ENCODE results near the gene CALHM4. TPM values are rescaled to one million over a fixed set of nuclear protein-coding genes. Genes with fewer than 3 reads are reported as not detected.

Gene CALHM4
- total RNA-seq, 1 donor from 2014 or later: not detected

- no peak for TF ChIP-seq CTCF (IDR thresholded peaks at IDR 0.05)
- Histone ChIP-seq H3K4me3 (no peak overlapping the region), H3K27ac (no peak overlapping the region), H3K36me3 (peaks cover 0 to under 1% of the 10 kb centered on the region in 2 donors), H3K9me3 (no peaks in the 10 kb centered on the region), H3K4me1 (peaks cover 0 to 14% of the 10 kb centered on the region in 2 donors), H3K27me3 (no peaks in the 10 kb centered on the region)
- DNase-seq (ENCODE audit: low spot score in 2 of 2): no peak
- intact Hi-C loops (cut with DNase I): no loop called here
Measured at GRCh38 chr6:116568821-116569755, 15.5 kb downstream of the CALHM4 start.

GRCh38 chr6:116570856-116571682 is 17.5 kb downstream of the CALHM4 start, which contains the start of gene RWDD1:
RWDD1 (plus strand) TSS chr6:116571504; CDS start chr6:116571583, 79 bp downstream.
- Histone ChIP-seq H3K36me3 (peaks cover 0 to 15% of the 10 kb centered on the region in 2 donors), H3K9me3 (no peaks in the 10 kb centered on the region), H3K27ac (peak within 1 kb of the TSS; percentile 89 to 92), H3K4me3 (peak within 1 kb of the TSS; percentile 68 to 74), H3K27me3 (no peaks in the 10 kb centered on the region), H3K4me1 (peaks cover 0 to 14% of the 10 kb centered on the region in 2 donors)
- intact Hi-C loops (cut with DNase I): loop anchor here (1.0 to 5.0 kb wide), 4 partner anchors 46 to 292 kb away; partner anchors contain the start of genes CALHM5, RSPH4A, TSPYL1 and ZUP1
- peak; percentile 96 to 99 for DNase-seq (ENCODE audit: low spot score in 2 of 2)
- TF ChIP-seq CTCF (IDR thresholded peaks at IDR 0.05): peak in 2 of 3 experiments; percentile 13

- TF ChIP-seq CTCF (IDR thresholded peaks at IDR 0.05): no peak
- H3K27me3 ChIP-seq: no peaks in the 10 kb centered on the region
- H3K27ac ChIP-seq: peak overlapping the region; percentile 89 to 92
- peak overlapping the region; percentile 68 to 74 for H3K4me3 ChIP-seq
- peaks cover 0 to 20% of the 10 kb centered on the region in 2 donors for H3K36me3 ChIP-seq
- intact Hi-C loops (cut with DNase I): loop anchor here (1.0 to 5.0 kb wide), 4 partner anchors 45 to 293 kb away; partner anchors contain the start of genes CALHM5, RSPH4A, TSPYL1 and ZUP1
- H3K9me3 ChIP-seq: no peaks in the 10 kb centered on the region
- H3K4me1 ChIP-seq: peaks cover 0 to 14% of the 10 kb centered on the region in 2 donors
- no peak for DNase-seq (ENCODE audit: low spot score in 2 of 2)
Measured at GRCh38 chr6:116571683-116572000, 18.1 kb downstream of the CALHM4 start.

- no peak for DNase-seq (ENCODE audit: low spot score in 2 of 2)
- H3K27me3 ChIP-seq: no peaks in the 10 kb centered on the region
- peak overlapping the region; percentile 89 to 92 for H3K27ac ChIP-seq
- H3K4me3 ChIP-seq: peak overlapping the region; percentile 68 to 74
- H3K4me1 ChIP-seq: peaks cover 0 to 14% of the 10 kb centered on the region in 2 donors
- intact Hi-C loops (cut with DNase I): loop anchor here (5.0 kb wide), 1 partner anchor 95 kb away; the partner anchor contains the start of gene ZUP1
- no peaks in the 10 kb centered on the region for H3K9me3 ChIP-seq
- peaks cover 0 to 22% of the 10 kb centered on the region in 2 donors for H3K36me3 ChIP-seq
- no peak for TF ChIP-seq CTCF (IDR thresholded peaks at IDR 0.05)
Measured at GRCh38 chr6:116572162-116572561, 18.6 kb downstream of the CALHM4 start.

- TF ChIP-seq CTCF (IDR thresholded peaks at IDR 0.05): no peak
- no peaks in the 10 kb centered on the region for H3K9me3 ChIP-seq
- no peak for DNase-seq (ENCODE audit: low spot score in 2 of 2)
- H3K4me1 ChIP-seq: peaks cover 0 to 12% of the 10 kb centered on the region in 2 donors
- intact Hi-C loops (cut with DNase I): no loop called here
- H3K4me3 ChIP-seq: no peak overlapping the region
- no peaks in the 10 kb centered on the region for H3K27me3 ChIP-seq
- peaks cover 0 to 29% of the 10 kb centered on the region in 2 donors for H3K36me3 ChIP-seq
- no peak overlapping the region for H3K27ac ChIP-seq
Measured at GRCh38 chr6:116575227-116575626, 21.7 kb downstream of the CALHM4 start.

Data from ascending aorta (tissue), 2 donors.